IMR-90 (cell line): ENCODE results near the gene RXFP3. TPM values are rescaled to one million over a fixed set of nuclear protein-coding genes. Genes with fewer than 3 reads are reported as not detected.

Experiments
- ATAC-seq: fragments of 200-7000 bp; cut with Tn5 transposase; 2 replicates; pipeline ENCODE4 v1.9.1; 2020; ENCODE audit warnings: low read depth, mild to moderate bottlenecking, moderate library complexity
- BruUV-seq: library from RNA; stranded (reverse); fragments of 400-500 nt; replicated peaks from 2 replicates; lab custom pipeline; 2021; lab: Mats Ljungman, UMichigan
- CTCF ChIA-PET: fragments of 300-600 bp; formaldehyde crosslinking; extraction: SDS; loops from one replicate; lab custom pipeline; 2021; ENCODE audit warnings: antibody characterized with exemption; lab: Yijun Ruan, JAX
- POLR2A ChIA-PET: fragments of 300-600 bp; sonication (Branson Sonifier 250); formaldehyde crosslinking; loops from one replicate; lab custom pipeline; 2022; ENCODE audit warnings: antibody characterized with exemption; ENCODE audit not compliant: unreplicated experiment; lab: Charles Lee
- DNase-seq: peaks from one replicate; pipeline ENCODE4 v3.0.0; 2013
- H2AFZ ChIP-seq: replicated peaks from 2 replicates; pipeline ENCODE3; 2013; ENCODE audit warnings: low read length, mild to moderate bottlenecking; ENCODE audit not compliant: poor library complexity
- H2AK5ac ChIP-seq: 2 replicates; pipeline ENCODE4 v1.6.1; 2013; ENCODE audit warnings: low read depth, low read length, inconsistent platforms
- H2AK9ac ChIP-seq: replicated peaks from 2 replicates; pipeline ENCODE3; 2013; ENCODE audit warnings: mild to moderate bottlenecking, low read depth, low read length, moderate library complexity; ENCODE audit not compliant: poor library complexity
- H2BK120ac ChIP-seq: 2 replicates; pipeline ENCODE4 v1.6.1; 2013; ENCODE audit warnings: low read depth, low read length, inconsistent platforms
- H2BK15ac ChIP-seq: 3 replicates; pipeline ENCODE4 v1.6.1; 2013; ENCODE audit warnings: low read depth, low read length, inconsistent platforms
- H2BK20ac ChIP-seq: 2 replicates; pipeline ENCODE4 v1.6.1; 2013; ENCODE audit warnings: low read depth, mild to moderate bottlenecking, inconsistent platforms, low read length, moderate library complexity
- H2BK5ac ChIP-seq: 2 replicates; pipeline ENCODE4 v1.6.1; 2013; ENCODE audit warnings: mild to moderate bottlenecking, low read depth, low read length, inconsistent platforms; ENCODE audit not compliant: poor library complexity, severe bottlenecking
- H3K14ac ChIP-seq: replicated peaks from 2 replicates; pipeline ENCODE4 v1.6.1; 2013; ENCODE audit warnings: low read depth, low read length, inconsistent platforms
- H3K18ac ChIP-seq: 2 replicates; pipeline ENCODE4 v1.6.1; 2013; ENCODE audit warnings: low read depth, low read length, control low read depth
- H3K23ac ChIP-seq: 2 replicates; pipeline ENCODE4 v1.6.1; 2013; ENCODE audit warnings: low read depth, low read length, inconsistent platforms
- H3K27ac ChIP-seq: 2 replicates; pipeline ENCODE4 v1.5.1; 2013; ENCODE audit warnings: mild to moderate bottlenecking, control low read depth, low read length; ENCODE audit not compliant: insufficient read depth
- H3K27me3 ChIP-seq: 2 replicates; pipeline ENCODE4 v1.6.1; 2013; ENCODE audit warnings: low read length; ENCODE audit not compliant: control insufficient read depth, insufficient read depth
- H3K36me3 ChIP-seq: 2 replicates; pipeline ENCODE4 v1.6.1; 2013; ENCODE audit warnings: low read length, mixed read lengths; ENCODE audit not compliant: control insufficient read depth, insufficient read depth
- H3K4ac ChIP-seq: 2 replicates; pipeline ENCODE4 v1.6.1; 2013; ENCODE audit warnings: low read depth, low read length, inconsistent platforms
- H3K4me1 ChIP-seq: 2 replicates; pipeline ENCODE4 v1.6.1; 2013; ENCODE audit warnings: low read length, mixed read lengths; ENCODE audit not compliant: control insufficient read depth, insufficient read depth
- H3K4me2 ChIP-seq: 2 replicates; pipeline ENCODE4 v1.6.1; 2013; ENCODE audit warnings: low read depth, mild to moderate bottlenecking, control low read depth, low read length, moderate library complexity
- H3K4me3 ChIP-seq: 2 replicates; pipeline ENCODE4 v1.5.1; 2013; ENCODE audit warnings: low read depth, mild to moderate bottlenecking, control low read depth, low read length, moderate library complexity; ENCODE audit not compliant: insufficient read depth
- H3K56ac ChIP-seq: 2 replicates; pipeline ENCODE4 v1.6.1; 2013; ENCODE audit warnings: low read length, inconsistent platforms; ENCODE audit not compliant: insufficient read depth; ENCODE audit errors: extremely low read depth
- H3K79me1 ChIP-seq, 2 experiments: 2 replicates each; pipeline ENCODE4 v1.6.1; 2013; ENCODE audit warnings: low read length in 2 of 2, inconsistent platforms in 1 of 2, low read depth in 1 of 2
- H3K9ac ChIP-seq: 2 replicates; pipeline ENCODE4 v1.6.1; 2013; ENCODE audit warnings: low read depth, low read length, control low read depth
- H3K9me1 ChIP-seq: 2 replicates; pipeline ENCODE4 v1.6.1; 2013; ENCODE audit warnings: low read length, inconsistent platforms; ENCODE audit not compliant: insufficient read depth
- H3K9me3 ChIP-seq: 2 replicates; pipeline ENCODE4 v1.6.1; 2013; ENCODE audit warnings: low read length; ENCODE audit not compliant: control insufficient read depth, insufficient read depth
- H4K20me1 ChIP-seq: 2 replicates; pipeline ENCODE4 v1.6.1; 2013; ENCODE audit warnings: low read length, inconsistent platforms; ENCODE audit not compliant: insufficient read depth
- H4K5ac ChIP-seq: 2 replicates; pipeline ENCODE4 v1.6.1; 2013; ENCODE audit warnings: mild to moderate bottlenecking, low read depth, low read length, control low read depth
- H4K8ac ChIP-seq, 2 experiments: 2 replicates each; pipeline ENCODE4 v1.6.1; 2013; ENCODE audit warnings: low read depth in 2 of 2, low read length in 2 of 2, control low read depth in 1 of 2, inconsistent platforms in 1 of 2
- H4K91ac ChIP-seq: 2 replicates; pipeline ENCODE4 v1.6.1; 2013; ENCODE audit warnings: low read depth, low read length, inconsistent platforms; ENCODE audit not compliant: insufficient read depth
- BHLHE40 ChIP-seq: fragments of 150-350 bp; IDR thresholded peaks from 2 replicates; pipeline ENCODE4 v1.6.1; 2016; ENCODE audit warnings: mild to moderate bottlenecking, low read depth, low read length
- CEBPB ChIP-seq: IDR thresholded peaks from 2 replicates; pipeline ENCODE4 v1.6.1; 2012; ENCODE audit warnings: low read depth, low read length, improper control_type of control experiment
- CHD1 ChIP-seq: IDR thresholded peaks from 2 replicates; pipeline ENCODE4 v1.6.1; 2012; ENCODE audit warnings: low read depth, low read length, improper control_type of control experiment
- MAZ ChIP-seq: IDR thresholded peaks from 2 replicates; pipeline ENCODE4 v1.6.1; 2012; ENCODE audit warnings: low read depth, mild to moderate bottlenecking, low read length, improper control_type of control experiment, moderate library complexity, borderline replicate concordance
- WGBS, 2 experiments: methylation state at CpG; one replicate each; pipeline versions ENCODE4 v1.1.5 to v1.1.7; 2013; ENCODE audit warnings: missing lambda C conversion rate in 2 of 2; ENCODE audit not compliant: insufficient read length in 1 of 2; ENCODE audit errors: extremely low coverage in 2 of 2; 5-methylcytosine and 5-hydroxymethylcytosine counted together
- dilution Hi-C: fragments of 300-500 bp; cut with HindIII; formaldehyde crosslinking; loops from one replicate; pipeline ENCODE4 v1.14.3; 2018; ENCODE audit warnings: low sequenced_read_pairs; ENCODE audit not compliant: unreplicated experiment
- in situ Hi-C: fragments of 300-500 bp; cut with MboI; formaldehyde crosslinking; loops from 3 replicates; pipeline ENCODE4 v1.14.3; 2019; ENCODE audit warnings: low sequenced_read_pairs, inconsistent platforms, mixed read lengths
- intact Hi-C: fragments of 100-400 bp; cut with micrococcal nuclease; formaldehyde crosslinking; loops from 2 replicates; pipeline ENCODE4 v1.10.0; 2022
- polyA plus RNA-seq, 3 experiments: library from polyadenylated mRNA; depleted of rRNA; stranded (reverse); fragments of >200 nt; gene quantifications; 2 replicates each; pipeline ENCODE4 v1.2.3, GENCODE V29; 2012; ENCODE audit warnings: low replicate concordance in 1 of 3
- total RNA-seq: library from RNA; depleted of rRNA; stranded (reverse); fragments of >200 nt; gene quantifications from 2 replicates; pipeline ENCODE4 v1.2.3, GENCODE V29; 2012
- TF ChIP-seq, protein P1 (sequence below): fragments of 150-350 bp; IDR thresholded peaks from 2 replicates; pipeline ENCODE4 v1.6.1; 2016; ENCODE audit warnings: low read depth, mild to moderate bottlenecking, low read length, moderate library complexity, borderline replicate concordance

The RXFP3 gene
- total and polyA plus RNA-seq, 2 of the 4 experiments (the other 2 are of a cell fraction), result not detected

DNA sequence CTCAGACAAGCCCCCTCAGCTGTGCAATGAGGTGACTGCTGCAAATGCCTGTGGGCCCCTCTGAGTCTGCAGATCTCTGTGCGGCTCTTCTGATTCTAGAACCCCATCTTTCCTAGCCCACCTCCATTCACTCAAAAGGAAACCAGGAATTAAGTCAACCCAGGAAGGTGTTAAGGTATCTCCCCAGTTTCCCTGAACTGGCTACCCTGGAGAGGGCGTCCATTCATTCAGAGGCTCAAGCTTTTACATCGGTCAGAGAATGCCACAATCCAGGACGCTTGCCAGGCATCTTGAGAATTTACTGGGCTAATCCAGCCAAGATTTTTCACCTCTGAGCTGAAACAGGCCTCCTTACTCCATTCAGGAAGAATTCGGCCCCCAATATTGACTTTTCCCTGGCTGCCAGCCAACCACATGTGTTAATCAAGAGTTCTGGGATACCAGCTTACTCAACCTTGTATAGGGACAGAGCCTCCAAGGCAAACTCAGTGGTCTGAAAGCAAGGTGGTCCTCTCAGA, 43.5 kb upstream of the RXFP3 start:
- H3K27me3 ChIP-seq, result no peaks in the 10 kb centered on the region
- in situ Hi-C loops (no loop called here), intact Hi-C loops (loop anchor here (5.0 kb wide), 4 partner anchors 75 to 450 kb away; partner anchors contain the start of gene TARS1), dilution Hi-C loops (no loop called here)
- H3K27ac ChIP-seq, result peak overlapping the region; percentile 83
- H2AFZ ChIP-seq, result peak overlapping the region; percentile 92
- H4K91ac ChIP-seq, result peak overlapping the region; percentile 84
- H4K5ac ChIP-seq, result peak overlapping the region; percentile 13; the same call in 1 of the 2 replicates
- H2BK5ac ChIP-seq, result peak overlapping the region; percentile 72
- peak overlapping the region; percentile 59 for H3K9ac ChIP-seq
- no peaks in the 10 kb centered on the region for H3K9me3 ChIP-seq
- POLR2A ChIA-PET, result interaction anchor here (0.6 kb wide), 1 partner anchor 102 kb away, joined by 4 read pairs; no protein-coding TSS in a partner anchor
- peak overlapping the region; percentile 88 for H2BK120ac ChIP-seq
- H2BK20ac ChIP-seq, result peak overlapping the region; percentile 88
- peak overlapping the region; percentile 54 for H3K23ac ChIP-seq
- no TSS peak for BruUV-seq
- CTCF ChIA-PET, result interaction anchor here (1.2 kb wide), 1 partner anchor 43 kb away, joined by 4 read pairs; no protein-coding TSS in a partner anchor
- H3K36me3 ChIP-seq, result no peaks in the 10 kb centered on the region
- H3K4me1 ChIP-seq, result peaks cover 14% of the 10 kb centered on the region
- H3K9me1 ChIP-seq, result no peaks in the 10 kb centered on the region; the same call in 1 of the 2 replicates
- peak overlapping the region; percentile 82 for H3K4ac ChIP-seq
- H3K14ac ChIP-seq, result peak overlapping the region; percentile 81
- H3K56ac ChIP-seq, result peak overlapping the region; percentile 76; the same call in 1 of the 2 replicates
- peak overlapping the region; percentile 33 to 79; a peak in 3 of 4 replicates for H4K8ac ChIP-seq
- TF ChIP-seq CEBPB (0 out of 2 replicates have a peak, but pooled peaks have one; percentile 3), MAZ (peak; percentile 11; the same call in 1 of the 2 replicates), BHLHE40 (0 out of 2 replicates have a peak, but pooled peaks have one; percentile 4), CHD1 (no peak)
- TF ChIP-seq, protein P1, sequence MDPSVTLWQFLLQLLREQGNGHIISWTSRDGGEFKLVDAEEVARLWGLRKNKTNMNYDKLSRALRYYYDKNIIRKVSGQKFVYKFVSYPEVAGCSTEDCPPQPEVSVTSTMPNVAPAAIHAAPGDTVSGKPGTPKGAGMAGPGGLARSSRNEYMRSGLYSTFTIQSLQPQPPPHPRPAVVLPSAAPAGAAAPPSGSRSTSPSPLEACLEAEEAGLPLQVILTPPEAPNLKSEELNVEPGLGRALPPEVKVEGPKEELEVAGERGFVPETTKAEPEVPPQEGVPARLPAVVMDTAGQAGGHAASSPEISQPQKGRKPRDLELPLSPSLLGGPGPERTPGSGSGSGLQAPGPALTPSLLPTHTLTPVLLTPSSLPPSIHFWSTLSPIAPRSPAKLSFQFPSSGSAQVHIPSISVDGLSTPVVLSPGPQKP, result no peak
- peak overlapping the region; percentile 25 for H3K4me3 ChIP-seq
- peaks cover 3% of the 10 kb centered on the region; the same call in 1 of the 2 replicates for H4K20me1 ChIP-seq
- peak; percentile 40 for ATAC-seq
- peak overlapping the region; percentile 62 for H2AK9ac ChIP-seq
- H3K18ac ChIP-seq, result peak overlapping the region; percentile 34
- peak overlapping the region; percentile 79; the same call in 2 of the 3 replicates for H2BK15ac ChIP-seq
- H3K79me1 ChIP-seq, result peaks cover 5 to 33% of the 10 kb centered on the region in 2 experiments; a peak in 2 of 4 replicates
- DNase-seq, result peak; percentile 94
- peak overlapping the region; percentile 62 for H3K4me2 ChIP-seq
- H2AK5ac ChIP-seq, result peak overlapping the region; percentile 72
- WGBS, 2 experiments, result 0% methylated on average over 3 of the region's 5 CpGs; no CpG with 5 or more reads in 1 of the 2 experiments
